ENCODE data around the gene PPFIA1. TPM values are rescaled to one million over a fixed set of nuclear protein-coding genes. Genes with fewer than 3 reads are reported as not detected.
A peak's percentile ranks its signal among the peaks of the same experiment; 100 is the strongest.

Gene PPFIA1
- polyA plus RNA-seq, 2 of the 4 experiments (the other 2 are of a cell fraction) = 23.3 to 45.6 TPM

DNA sequence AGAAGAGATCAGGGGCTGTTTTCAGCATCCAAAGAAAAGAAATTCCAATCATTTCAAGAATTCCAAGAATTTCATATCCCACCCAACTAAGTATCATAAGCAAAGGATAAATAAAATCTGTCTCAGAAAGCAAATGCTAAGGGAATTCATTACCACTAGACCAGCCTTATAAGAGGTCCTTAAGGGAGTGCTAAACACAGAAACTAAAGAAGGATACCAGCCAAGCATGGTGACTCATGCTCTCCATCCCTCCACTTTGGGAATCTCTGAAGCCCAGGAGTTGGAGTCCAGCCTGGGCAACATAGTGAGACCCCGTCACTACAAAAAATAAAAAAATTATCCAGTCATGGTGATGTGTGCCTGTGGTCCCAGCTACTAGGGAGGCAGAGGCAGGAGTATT, 49.6 kb upstream of the PPFIA1 start:
- DNase-seq (ENCODE audit: low read depth in 1 of 2, low spot score in 1 of 2) (no peak), FAIRE-seq (no peak), ATAC-seq (no peak; a peak in 1 of 6 replicates)
- CTCF ChIA-PET = interaction anchor here (1.0 kb wide), 1 partner anchor 25 kb away, joined by 3 read pairs; no protein-coding TSS in a partner anchor
- no peak overlapping the region for H3K27ac ChIP-seq
- WGBS (ENCODE audit: missing lambda C conversion rate) = 89% methylated on average over 1 of the region's 1 CpG
- 0 out of 3 replicates have a peak, but pooled peaks cover 3% of the 10 kb centered on the region for H3K4me1 ChIP-seq
- no peak overlapping the region for H3K4me3 ChIP-seq
- 0 out of 3 replicates have a peak, but pooled peaks cover 2% of the 10 kb centered on the region for H3K9me3 ChIP-seq
- POLR2A ChIA-PET = no interaction called here
- H3K4me2 ChIP-seq = no peak overlapping the region
- TF ChIP-seq FOSL2 (IDR thresholded peaks at IDR 0.05) (no peak), FOSL2 (CRISPR knock-in tag; IDR thresholded peaks at IDR 0.05) (0 out of 2 replicates have a peak, but pooled peaks have one; percentile 6), CHD4 (IDR thresholded peaks at IDR 0.05; ENCODE audit: borderline replicate concordance) (no peak)
- TF ChIP-seq, protein P1, sequence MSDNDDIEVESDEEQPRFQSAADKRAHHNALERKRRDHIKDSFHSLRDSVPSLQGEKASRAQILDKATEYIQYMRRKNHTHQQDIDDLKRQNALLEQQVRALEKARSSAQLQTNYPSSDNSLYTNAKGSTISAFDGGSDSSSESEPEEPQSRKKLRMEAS (IDR thresholded peaks at IDR 0.05) = no peak

DNA sequence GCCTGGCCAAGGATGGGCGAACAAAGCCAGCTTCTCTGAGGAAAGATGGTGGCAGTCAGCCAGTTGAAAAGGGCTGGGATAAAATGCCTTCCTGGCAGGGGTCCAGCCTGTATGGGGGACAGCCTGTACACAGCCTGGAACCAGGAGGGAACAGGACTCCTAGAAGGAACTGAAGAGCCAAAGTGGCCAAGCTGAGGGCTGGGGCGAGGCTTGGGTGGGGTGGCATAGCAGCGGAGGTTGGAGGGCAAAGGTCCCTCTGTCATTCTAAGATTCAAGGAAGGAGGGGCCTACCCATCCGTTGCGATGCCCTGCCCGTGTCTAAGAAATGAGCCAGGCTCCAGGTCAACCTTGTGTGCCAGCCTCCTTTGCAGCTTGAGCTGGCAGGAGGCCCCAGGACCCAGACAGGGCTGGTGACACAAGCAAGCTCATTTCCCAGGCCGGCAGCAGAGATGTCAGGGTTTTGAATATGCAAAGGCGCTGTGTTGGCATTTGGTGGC, 44.8 kb upstream of the PPFIA1 start:
- ChIA-PET CTCF (interaction anchor here (1.1 to 2.3 kb wide), 3 partner anchors 10 to 21 kb away, joined by 3 to 6 read pairs (median 3); no protein-coding TSS in a partner anchor), POLR2A (no interaction called here)
- peak in 1 of 2 experiments; percentile 44; a peak in 3 of 6 replicates for ATAC-seq
- Histone ChIP-seq H3K4me3 (no peak overlapping the region), H3K4me1 (0 out of 3 replicates have a peak, but pooled peaks cover 6% of the 10 kb centered on the region), H3K9me3 (0 out of 3 replicates have a peak, but pooled peaks cover under 1% of the 10 kb centered on the region), H3K4me2 (no peak overlapping the region), H3K27ac (peak overlapping the region in 1 of 2 experiments; percentile 42; a peak in 2 of 6 replicates)
- no peak for FAIRE-seq
- DNase-seq (ENCODE audit: low read depth in 1 of 2, low spot score in 1 of 2) = no peak
- WGBS (ENCODE audit: missing lambda C conversion rate) = 52% methylated on average over 8 of the region's 8 CpGs
- TF ChIP-seq E2F6 (IDR thresholded peaks at IDR 0.05; ENCODE audit: borderline replicate concordance, low read depth) = no peak
- no peak for TF ChIP-seq MAZ (IDR thresholded peaks at IDR 0.05; ENCODE audit: borderline replicate concordance, low read depth, low read length)
- no peak for TF ChIP-seq HES2 (IDR thresholded peaks at IDR 0.05)
- TF ChIP-seq RARB (CRISPR knock-in tag; IDR thresholded peaks at IDR 0.05) = no peak
- TF ChIP-seq GATA3 (IDR thresholded peaks at IDR 0.05; ENCODE audit: borderline replicate concordance) = no peak
- TF ChIP-seq RFX5 (IDR thresholded peaks at IDR 0.05) = no peak
- TF ChIP-seq EHMT2 (IDR thresholded peaks at IDR 0.05; ENCODE audit: low read depth) = no peak
- TF ChIP-seq, protein P2, sequence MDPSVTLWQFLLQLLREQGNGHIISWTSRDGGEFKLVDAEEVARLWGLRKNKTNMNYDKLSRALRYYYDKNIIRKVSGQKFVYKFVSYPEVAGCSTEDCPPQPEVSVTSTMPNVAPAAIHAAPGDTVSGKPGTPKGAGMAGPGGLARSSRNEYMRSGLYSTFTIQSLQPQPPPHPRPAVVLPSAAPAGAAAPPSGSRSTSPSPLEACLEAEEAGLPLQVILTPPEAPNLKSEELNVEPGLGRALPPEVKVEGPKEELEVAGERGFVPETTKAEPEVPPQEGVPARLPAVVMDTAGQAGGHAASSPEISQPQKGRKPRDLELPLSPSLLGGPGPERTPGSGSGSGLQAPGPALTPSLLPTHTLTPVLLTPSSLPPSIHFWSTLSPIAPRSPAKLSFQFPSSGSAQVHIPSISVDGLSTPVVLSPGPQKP (IDR thresholded peaks at IDR 0.05; ENCODE audit: low read depth, low read length) = no peak
- no peak for TF ChIP-seq FOXS1 (CRISPR knock-in tag; IDR thresholded peaks at IDR 0.05)
- no peak for TF ChIP-seq CHD2 (IDR thresholded peaks at IDR 0.05; ENCODE audit: low read length, partially characterized antibody)
- no peak for TF ChIP-seq JUNB (IDR thresholded peaks at IDR 0.05)
- TF ChIP-seq BCL3 (IDR thresholded peaks at IDR 0.05) = no peak

GRCh38 chr11:70226183-70226582, 44.3 kb upstream of the PPFIA1 start:
- POLR2A ChIA-PET = no interaction called here
- no peak for FAIRE-seq
- DNase-seq (ENCODE audit: low read depth in 1 of 2, low spot score in 1 of 2) = no peak
- Histone ChIP-seq H3K4me3 (no peak overlapping the region), H3K4me2 (no peak overlapping the region), H3K27ac (peak overlapping the region in 1 of 2 experiments; percentile 42; a peak in 3 of 6 replicates), H3K4me1 (0 out of 3 replicates have a peak, but pooled peaks cover 6% of the 10 kb centered on the region), H3K9me3 (no peaks in the 10 kb centered on the region)
- TF ChIP-seq CEBPB (IDR thresholded peaks at IDR 0.05) = no peak
- no peak for TF ChIP-seq ATOH8 (CRISPR knock-in tag; IDR thresholded peaks at IDR 0.05; ENCODE audit: low read depth)
- no peak for TF ChIP-seq TP53 (CRISPR knock-in tag; IDR thresholded peaks at IDR 0.05)
- TF ChIP-seq HMGXB4 (CRISPR knock-in tag; IDR thresholded peaks at IDR 0.05; ENCODE audit: borderline replicate concordance) = no peak
- no peak for TF ChIP-seq MAZ (IDR thresholded peaks at IDR 0.05; ENCODE audit: borderline replicate concordance, low read depth, low read length)
- TF ChIP-seq FOXS1 (CRISPR knock-in tag; IDR thresholded peaks at IDR 0.05) = no peak
- no peak for TF ChIP-seq HOXB5 (CRISPR knock-in tag; IDR thresholded peaks at IDR 0.05)
- TF ChIP-seq, protein P1 (IDR thresholded peaks at IDR 0.05) = no peak
- TF ChIP-seq POLR2AphosphoS2 (conservative IDR thresholded peaks at IDR 0.05; ENCODE audit: low read length) = no peak
- no peak for TF ChIP-seq RARB (CRISPR knock-in tag; IDR thresholded peaks at IDR 0.05)
- TF ChIP-seq ZSCAN20 (CRISPR knock-in tag; IDR thresholded peaks at IDR 0.05) = no peak
- TF ChIP-seq MAFK (IDR thresholded peaks at IDR 0.05; ENCODE audit: partially characterized antibody) = no peak
- no peak for TF ChIP-seq HEYL (CRISPR knock-in tag; IDR thresholded peaks at IDR 0.05)
- TF ChIP-seq HDAC2 (IDR thresholded peaks at IDR 0.05) = no peak
- no peak for TF ChIP-seq BHLHE40 (IDR thresholded peaks at IDR 0.05; ENCODE audit: low read depth, low read length)
- no peak for TF ChIP-seq CBX2 (IDR thresholded peaks at IDR 0.05; ENCODE audit: borderline replicate concordance, low read depth)
- ATAC-seq = no peak
- WGBS (ENCODE audit: missing lambda C conversion rate) = 90% methylated on average over 3 of the region's 3 CpGs
- CTCF ChIA-PET = interaction anchor here (1.1 to 2.3 kb wide), 2 partner anchors 11 to 21 kb away, joined by 3 to 6 read pairs; no protein-coding TSS in a partner anchor
